NCI-H187 treated with DMSO at 0.1 percent for 48 hours (cell line): ENCODE data around the gene CDH4.
"Not testable (repeated sequence)": the region's sequence is repeated elsewhere in the genome, so short reads cannot be mapped to it uniquely, and the experiment has no call there.

Source experiments
- DNase-seq: peaks from one replicate; lab custom pipeline; 2025; lab: John Stamatoyannopoulos, UW

The CDH4 gene

DNA sequence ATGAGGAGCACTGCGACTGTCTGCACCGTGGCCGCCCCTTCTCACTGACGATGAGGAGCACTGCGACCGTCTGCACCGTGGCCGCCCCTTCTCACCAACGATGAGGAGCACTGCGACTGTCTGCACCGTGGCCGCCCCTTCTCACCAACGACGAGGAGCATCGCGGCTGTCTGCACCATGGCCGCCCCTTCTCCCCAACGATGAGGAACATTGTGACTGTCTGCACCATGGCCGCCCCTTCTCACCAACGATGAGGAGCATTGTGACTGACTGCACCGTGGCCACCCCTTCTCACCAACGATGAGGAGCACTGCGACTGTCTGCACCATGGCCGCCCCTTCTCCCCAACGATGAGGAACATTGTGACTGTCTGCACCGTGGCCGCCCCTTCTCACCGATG lies 696.0 kb downstream of the CDH4 start:
- not testable (repeated sequence) for DNase-seq

DNA sequence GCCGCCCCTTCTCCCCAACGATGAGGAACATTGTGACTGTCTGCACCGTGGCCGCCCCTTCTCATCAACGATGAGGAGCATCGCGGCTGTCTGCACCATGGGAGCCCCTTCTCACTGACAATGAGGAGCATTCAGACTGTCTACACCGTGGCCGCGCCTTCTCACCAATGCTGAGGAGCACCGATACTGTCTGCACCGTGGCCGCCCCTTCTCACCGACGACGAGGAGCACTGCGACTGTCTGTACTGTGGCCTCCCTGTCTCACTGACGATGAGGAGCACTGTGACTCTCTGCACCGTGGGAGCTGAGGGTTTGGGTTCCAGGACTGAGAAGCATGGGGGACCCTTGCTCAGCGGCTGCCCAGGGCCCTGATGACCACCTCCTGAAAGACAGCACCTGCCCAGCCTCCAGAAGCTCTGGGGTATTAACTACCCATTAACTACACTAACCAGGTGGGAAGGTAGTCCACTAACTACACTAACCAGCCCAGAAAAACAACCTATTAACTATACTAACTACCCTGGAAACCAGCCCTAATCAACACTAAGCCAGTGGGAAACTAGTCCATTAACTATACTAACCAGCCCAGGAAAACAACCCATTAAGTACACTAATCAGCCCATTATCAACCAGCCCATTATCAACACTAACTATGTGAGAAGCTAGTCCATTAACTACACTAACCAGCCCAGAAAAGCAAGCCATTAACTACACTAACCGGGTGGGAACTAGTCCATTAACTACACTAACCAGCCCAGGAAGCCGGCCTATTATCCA lies 696.7 kb downstream of the CDH4 start:
- no peak for DNase-seq

DNA sequence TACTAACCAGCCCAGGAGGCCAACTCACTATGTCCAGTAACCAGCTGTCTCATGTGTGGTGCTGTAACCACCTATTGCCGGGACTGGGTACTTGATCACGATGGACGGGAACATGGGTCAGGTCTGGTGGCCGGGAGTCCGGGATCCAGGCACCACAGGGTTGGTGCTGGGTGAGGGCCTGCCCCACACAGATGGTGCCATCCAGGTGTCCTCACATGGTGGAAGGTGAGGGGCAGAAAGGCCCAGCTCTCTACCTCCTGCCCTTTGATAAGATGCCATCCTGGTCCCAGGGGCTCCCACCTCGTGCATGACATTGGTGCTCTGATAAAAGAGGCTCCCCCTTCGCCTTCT lies 697.3 kb downstream of the CDH4 start:
- DNase-seq: no peak

DNA sequence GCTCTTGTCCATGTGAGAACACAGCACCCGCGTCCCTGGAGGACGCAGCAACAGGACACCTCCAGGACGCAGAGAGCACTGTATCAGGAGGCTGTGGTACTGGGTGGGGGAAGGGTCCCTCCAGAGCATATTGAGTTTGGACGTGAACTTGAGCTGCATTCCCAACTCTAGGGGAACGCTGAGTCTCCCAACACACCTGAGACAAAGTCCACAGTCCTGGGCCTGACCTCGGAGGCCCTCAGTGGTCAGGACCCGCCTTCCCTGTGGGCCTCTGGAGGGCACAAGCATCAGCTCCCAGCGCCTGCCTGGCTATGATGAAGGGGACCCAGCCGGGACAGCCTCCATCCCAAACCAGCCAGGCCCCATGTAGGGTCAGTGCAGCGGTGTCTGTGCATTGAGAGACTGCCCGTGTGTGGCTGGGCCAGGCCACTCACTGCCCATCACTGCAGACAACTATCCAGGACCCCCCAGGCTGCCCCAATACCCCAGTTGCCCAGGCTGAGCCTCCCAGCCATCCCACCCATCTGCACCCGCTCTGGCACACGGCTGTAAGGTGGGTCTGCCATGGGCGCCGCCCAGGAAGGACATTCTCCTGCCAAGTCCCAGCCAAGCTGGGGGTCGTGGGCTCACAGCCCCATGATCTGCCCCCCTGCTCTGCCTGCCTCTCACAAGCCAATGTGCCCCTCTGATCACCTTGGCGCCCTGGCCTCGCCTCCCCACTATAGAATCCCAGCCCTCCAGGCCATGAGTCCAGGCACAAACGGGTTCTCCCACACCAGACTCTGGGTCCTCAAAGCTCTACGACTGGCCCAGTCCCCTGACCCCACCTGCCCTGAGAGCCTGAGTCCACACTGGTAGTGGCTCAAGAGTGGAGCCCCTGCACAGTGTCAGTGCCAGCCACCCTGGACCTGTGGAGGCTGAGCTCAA lies 697.9 kb downstream of the CDH4 start:
- no peak for DNase-seq

DNA sequence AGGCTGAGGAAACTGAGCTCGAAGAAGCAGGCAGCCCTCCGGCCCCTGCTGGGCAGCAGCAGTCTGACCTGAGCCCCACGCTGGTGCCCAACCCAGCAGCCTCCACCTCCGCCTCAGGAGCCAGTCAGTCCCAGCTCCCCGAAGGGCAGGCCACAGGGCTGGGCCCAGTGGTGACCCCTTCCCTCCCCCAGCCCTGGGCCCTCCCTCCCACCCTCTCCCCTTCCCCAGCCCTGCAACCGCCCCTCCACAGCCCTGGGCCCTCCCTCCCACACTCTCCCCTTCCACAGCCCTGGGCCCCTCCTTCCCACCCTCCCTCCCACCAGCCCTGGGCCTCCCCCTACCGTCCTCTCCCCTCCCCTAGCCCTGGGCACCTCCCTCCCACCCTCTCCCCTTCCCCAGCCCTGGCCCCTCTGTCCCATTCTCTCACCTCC lies 698.6 kb downstream of the CDH4 start:
- no peak for DNase-seq

DNA sequence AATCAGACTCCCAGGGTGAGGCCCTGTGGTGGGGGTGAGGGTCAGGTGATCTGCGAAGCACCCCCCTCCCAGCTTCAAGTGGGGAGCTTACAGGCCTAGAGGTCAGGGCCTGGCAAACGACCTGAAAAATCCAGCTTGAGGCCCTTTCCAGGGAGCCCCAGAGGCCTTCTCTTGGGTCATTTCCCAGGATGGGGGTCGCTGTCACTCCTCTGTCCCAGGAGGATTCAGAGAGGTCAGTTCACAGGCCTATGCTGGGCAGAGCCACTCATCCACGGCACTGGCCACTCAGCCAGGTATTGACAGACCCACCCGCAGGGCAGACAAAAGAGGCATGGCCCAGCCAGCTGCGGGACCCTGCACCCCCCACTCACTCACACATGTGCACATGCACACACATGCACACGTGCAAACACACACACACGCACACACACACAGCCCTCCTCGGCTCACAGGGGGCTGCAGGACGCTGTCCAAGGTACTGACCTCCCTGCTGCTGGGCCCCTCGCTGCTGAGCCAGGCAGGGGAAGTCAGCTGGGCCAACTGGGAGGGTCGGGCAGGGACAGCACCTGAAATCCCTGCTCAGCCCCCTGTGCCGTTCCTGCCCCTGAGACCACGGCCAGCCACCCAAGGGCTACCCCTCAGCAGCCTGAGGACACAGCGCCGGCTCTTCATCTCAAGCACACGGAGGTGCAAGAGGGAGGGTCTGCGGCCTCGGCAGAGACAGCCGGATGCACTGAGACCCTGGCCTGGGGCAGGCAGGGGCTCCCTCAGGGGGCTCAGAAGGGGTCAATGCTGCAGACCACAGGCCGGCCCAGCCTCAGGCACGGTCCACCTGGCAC lies 699.9 kb downstream of the CDH4 start:
- DNase-seq: no peak

DNA sequence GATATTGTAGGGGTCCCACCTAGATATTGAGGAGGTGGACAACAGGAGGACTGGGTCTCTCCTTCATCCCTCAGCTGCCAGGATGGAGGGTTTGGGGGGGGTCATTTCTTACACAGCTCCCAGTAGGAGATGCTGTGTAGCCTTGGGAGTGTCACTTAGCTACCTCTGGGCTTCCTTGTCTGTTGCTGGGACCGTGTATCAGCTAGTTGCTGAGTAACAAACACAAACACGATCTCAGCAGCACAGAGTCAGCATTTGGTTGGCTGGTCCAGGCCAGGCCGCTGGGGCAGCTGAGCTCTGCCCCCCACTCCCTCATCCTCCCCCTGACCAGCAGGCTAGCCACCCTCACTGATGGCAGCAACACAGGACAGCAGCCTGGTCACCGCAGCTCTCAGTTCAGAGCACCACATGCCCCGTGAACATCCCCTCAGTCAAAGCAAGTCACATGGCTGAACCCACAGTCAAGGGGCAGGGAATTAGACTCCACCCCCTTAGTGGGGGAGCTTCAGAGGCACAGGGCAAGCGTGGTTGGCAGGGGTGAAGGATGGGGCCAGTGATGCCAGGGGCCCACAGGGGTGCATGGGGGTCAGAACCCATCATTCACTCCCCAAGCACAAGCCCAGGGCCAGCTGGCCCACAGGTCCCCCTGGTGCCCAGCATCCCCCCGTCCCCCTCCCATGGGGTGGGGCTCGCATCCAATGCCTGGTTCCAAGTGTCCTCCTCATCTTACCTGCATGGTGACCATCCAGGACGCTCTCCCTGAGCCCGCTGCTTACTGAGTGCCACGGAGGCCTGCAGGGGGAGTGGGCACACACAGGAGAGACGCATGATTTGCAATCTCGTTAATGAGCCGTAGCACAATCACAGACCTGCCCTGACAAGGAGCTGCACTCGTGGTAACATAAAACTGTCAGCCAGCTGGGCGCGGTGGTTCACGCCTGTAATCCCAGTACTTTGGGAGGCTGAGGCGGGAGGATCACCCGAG lies 701.3 kb downstream of the CDH4 start:
- DNase-seq: peak; percentile 11

DNA sequence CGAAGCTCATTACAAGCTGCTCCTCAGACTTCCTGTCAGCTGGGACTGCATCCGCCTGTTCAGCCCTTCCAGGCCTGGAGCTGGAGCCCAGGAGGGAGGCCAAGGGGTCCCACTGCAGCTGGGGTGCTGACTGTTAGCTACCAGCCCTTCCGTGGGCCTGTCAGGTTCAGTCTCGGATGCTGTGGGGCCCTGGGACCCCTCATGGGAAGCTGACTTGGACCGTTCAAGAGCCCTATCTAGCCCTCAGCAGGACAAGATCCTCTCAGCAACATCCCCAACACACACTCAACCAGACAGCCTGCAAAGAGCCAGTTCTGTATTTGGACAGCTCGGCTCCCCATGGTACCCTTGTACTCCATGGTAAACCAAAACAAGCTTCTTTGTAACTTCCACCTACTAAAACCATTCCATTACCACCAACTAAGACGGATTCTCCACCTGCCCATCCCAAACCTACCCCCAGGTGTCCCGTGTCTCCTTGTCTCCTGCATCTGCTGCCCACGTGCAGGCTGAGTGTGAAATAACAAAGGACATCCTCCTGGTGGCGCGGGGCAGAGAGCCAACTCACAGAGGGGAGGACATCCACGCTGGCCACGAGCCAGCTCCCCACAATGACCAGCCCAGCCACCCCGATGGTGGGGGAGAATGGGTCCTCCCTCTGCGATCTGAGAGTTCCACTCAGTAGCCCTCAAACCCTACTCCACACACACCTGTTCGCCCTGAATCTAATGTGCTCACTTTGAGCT lies 702.4 kb downstream of the CDH4 start:
- DNase-seq: no peak

DNA sequence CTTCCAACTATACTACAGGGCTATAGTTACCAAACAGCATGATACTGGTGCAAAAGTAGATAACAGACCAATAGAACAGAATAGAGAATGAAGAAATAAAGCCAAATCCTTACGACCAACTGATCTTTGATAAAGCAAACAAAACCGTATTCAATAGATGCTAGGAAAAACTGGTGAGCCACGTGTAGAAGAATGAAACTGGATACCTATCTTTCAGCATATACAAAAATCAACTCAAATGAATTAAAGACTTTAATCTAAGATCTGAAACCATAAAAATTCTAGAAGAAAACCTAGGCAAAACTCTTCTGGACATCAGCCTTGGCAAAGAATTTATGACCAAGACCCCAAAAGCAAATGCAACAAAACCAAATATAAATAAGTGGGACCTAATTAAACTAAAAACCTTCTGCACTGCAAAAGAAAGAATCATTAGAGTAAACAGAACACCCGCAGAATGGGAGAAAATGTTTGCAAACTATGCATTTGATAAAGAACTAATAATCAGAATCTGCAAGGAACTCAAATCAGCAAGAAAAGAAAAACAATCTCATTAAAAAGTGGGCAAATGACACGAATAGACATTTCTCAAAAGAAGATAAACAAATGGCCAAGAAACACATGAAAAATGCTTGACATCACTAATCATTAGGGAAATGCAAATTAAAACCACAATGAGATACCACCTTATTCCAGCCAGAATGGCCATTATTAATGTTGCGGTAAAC lies 703.8 kb downstream of the CDH4 start:
- no peak for DNase-seq

DNA sequence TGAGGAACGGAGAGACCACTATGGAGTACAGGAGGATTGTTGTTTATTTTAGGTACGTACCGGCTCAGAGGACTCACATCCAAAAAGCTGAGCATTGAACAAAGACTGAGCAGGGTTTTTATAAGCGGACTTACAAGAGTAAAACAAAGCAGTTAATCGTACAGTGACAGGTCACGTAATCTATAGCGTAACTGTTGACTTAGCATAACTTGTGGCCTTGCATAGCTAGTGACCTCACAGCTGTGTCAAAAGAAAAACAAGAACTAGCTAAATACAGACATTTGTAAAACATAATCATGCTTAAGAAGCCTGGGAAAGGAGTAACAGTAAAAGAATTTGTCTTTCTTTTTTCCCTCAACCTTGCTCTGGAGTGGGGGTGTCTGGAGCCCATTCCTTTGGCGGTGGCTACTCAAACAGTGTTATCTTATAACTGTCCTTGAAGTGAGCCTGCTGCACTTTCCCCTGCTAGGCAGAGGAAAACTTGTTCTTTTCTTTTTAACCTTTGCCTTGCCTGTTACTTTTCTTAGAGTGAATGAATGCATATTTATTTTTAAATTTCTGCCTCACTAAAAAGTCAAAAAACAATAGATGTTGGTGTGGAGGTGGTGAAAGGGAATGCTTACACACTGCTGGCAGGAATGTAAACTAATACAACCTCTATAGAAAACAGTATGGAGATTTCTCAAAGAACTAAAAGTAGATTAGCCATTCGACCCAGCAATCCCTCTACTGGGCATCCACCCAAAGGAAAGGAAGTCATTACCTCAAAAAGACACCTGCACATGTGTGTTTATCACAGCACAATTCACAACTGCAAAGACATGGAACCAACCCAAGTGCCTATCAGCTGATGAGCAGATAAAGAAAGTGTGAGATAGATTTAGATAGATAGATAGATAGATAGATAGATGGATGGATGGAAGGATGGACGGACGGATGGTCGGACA lies 704.6 kb downstream of the CDH4 start:
- DNase-seq: no peak

DNA sequence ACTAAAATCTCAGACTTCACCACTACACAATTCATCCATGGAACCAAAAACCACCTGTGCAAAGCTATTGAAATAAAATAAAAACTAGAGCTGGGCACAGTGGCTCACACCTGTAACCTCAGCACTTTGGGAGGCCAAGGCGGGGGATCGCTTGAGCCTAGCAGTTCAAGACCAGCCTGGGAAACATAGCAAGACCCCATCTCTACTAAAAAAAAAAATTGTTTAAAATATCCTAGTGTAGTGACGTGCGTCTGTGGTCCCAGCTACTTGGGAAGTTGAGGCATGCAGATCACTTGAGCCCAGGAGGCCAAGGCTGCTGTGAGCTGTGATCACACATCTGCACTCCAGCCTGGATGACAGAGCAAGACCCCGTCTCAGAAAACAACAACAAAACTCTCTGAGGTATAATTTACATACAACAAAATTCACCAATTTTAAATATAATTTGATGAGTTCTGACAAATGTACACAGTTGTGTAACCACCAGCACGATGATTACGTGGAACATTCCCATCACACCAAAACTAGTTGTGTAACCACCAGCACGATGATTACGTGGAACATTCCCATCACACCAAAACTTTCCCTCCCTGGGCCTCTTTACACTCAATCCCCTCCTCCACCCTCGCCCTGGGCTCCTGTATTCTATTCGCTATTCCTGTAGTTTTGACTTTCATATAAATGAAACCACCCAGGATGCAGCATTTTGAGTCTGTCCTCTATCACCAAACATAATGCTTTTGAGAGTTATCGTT lies 706.1 kb downstream of the CDH4 start:
- DNase-seq: no peak

DNA sequence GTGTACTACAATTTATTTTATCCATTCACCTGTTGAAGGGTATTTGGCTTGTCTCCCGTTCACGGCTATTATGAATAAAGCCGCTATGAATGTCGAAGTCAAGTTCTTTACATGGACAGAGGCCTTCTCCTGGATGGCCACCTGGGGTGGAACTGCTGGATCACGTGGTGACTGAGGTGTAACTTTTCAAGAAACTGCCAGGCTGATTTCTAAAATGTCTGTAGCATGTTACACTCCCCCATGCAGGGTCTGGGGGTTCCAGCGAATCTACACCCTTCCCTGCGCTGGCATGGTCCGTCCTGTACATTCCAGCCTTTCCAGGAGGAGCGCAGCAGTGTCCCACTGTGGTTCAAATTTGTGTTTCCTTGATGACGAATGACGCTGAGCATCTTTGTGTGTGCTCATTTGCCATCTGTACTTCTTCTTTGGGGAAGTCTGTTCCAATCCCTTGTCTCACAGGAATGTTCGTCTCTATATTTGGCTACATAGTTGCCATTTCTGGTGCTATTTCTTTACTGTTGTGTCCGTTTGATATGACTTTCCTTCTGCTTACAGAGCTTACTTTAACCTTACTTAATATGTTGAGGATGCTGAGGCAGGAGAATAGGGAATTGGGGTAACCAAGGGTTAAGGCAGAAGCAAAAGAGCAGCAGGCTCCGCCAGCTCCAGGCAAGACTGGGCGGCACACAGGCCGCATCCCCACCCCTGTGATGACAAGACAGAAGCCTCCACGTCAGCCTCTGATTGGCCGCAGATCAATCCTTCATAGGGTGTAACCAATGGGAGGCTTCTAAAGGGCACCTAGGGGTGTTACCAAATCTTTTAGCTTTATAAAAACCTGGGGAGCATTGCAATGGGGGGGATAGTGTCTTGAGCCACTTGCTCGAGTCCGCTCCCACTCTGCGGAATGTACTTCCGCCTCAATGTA lies 707.0 kb downstream of the CDH4 start:
- no peak for DNase-seq

DNA sequence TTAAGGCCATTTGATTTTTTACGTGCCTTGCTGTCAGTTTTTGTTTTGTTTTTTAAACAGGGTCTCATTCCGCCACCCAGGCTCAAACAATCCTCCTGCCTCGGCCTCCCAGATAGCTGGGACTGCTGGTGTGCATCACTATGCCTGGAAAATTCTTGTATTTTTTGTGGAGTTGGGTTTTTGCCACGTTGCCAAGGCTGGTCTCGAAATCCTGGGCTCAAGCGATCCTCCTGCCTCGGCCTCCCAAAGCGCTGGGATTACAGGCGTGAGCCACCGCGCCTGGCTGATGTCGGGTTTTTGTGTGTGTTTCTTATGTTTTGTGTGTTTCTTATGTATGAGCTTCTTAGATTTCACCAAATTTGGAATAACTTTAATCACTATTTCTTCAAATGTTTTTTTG lies 708.8 kb downstream of the CDH4 start:
- DNase-seq: no peak

DNA sequence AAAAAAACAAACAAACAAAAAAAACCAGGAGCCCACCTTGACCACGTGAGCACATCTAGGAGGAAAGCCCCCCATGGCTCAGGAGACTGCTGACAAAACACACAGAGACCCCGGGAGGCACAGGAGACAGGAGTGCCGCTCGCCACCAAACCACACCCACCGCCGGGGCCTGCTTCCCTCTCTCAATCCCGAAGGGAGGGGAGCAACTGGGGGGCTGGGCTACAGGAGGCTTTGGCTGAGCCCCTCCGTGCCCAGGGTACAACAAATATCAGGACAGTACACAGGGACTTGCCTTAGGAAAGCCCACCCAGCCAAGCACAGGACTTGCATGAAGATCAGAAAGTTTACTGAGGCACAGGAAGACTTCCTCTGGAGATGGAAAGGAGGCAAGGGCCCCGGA lies 711.1 kb downstream of the CDH4 start:
- no peak for DNase-seq

DNA sequence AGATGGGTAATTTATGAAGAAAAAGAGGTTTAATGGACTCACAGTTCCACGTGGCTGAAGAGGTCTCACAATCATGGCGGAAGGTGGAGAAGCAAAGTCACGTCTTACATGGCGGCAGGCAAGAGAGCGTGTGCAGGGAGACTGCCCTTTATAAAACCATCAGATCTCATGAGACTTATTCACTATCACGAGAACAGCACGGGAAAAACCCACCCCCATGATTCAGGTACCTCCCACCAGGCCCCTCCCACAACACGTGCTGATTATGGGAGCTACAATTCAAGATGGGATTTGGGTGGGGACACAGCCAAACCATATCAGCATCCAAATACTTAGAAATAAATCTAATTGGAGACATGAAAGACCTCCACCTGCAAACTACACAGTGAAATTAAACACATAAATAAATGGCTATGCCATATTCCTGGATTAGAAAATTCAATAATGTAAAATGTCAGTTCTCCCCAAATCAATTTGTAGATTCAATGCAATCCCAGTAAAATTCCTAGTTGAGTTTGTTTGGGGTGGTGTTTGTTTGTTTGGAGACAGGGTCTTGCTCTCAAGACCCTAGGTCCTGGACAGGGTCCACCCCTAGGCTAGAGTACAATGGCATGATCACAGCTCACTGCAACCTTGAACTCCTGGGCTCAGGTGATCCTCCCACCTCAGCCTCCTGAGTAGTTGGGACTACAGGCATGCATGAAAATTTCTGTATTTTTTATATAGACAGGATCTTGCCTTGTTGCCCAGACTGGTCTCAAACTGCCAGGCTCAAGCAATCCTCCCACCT lies 712.0 kb downstream of the CDH4 start:
- no peak for DNase-seq
